Testis (tissue), 2 donors: ENCODE measurements around the gene CSTF3.

ENCODE experiments used
- CTCF ChIP-seq, 3 experiments: fragments of 450-650 bp in 2 of 3; fragments of 200-600 bp in 1 of 3; sonication (generic) in 1 of 3; IDR thresholded peaks; one replicate each; pipeline ENCODE4 v1.5.1; 2016 to 2019; ENCODE audit warnings: antibody characterized with exemption in 3 of 3, mild to moderate bottlenecking in 2 of 3, moderate library complexity in 1 of 3
- POLR2A ChIP-seq: fragments of 450-650 bp; IDR thresholded peaks from one replicate; pipeline ENCODE4 v1.6.1; 2017; ENCODE audit warnings: antibody characterized with exemption, mild to moderate bottlenecking, moderate library complexity

GRCh38 chr11:33187998-33188722, 26.9 kb upstream of the CSTF3 start:
- TF ChIP-seq POLR2A, result no peak
- TF ChIP-seq CTCF (IDR thresholded peaks at IDR 0.05), result no peak
